GM19043 (cell line): ENCODE results near the gene DDRGK1.
"Not testable (repeated sequence)": the region's sequence is repeated elsewhere in the genome, so short reads cannot be mapped to it uniquely, and the experiment has no call there.

Experiments used
- ATAC-seq: cut with Tn5 transposase; IDR thresholded peaks from one replicate; pipeline ENCODE4 v1.9.1; 2021; ENCODE audit warnings: low read depth; ENCODE audit not compliant: unreplicated experiment

The DDRGK1 gene

GRCh38 chr20:3189561-3190131 lies 14.8 kb downstream of the DDRGK1 start:
- no peak for ATAC-seq

- ATAC-seq: no peak
These were observed 15.6 kb downstream of the DDRGK1 start for GRCh38 chr20:3188823-3189413.

DNA sequence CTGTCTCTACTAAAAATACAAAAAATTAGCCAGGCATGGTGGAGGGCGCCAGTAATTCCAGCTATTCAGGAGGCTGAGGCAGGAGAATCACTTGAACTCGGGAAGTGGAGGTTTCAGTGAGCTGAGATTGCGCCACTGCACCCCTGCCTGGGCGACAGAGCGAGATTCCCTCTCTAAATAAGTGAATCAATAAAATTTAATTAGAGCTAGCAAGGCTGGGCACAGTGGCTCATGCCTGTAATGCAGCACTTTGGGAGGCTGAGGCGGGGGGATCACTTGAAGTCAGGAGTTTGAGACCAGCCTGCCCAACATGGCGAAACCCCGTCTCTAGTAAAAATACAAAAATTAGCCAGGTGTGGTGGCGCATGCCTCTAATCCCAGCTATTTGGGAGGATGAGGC lies 16.6 kb downstream of the DDRGK1 start:
- not testable (repeated sequence) for ATAC-seq

DNA sequence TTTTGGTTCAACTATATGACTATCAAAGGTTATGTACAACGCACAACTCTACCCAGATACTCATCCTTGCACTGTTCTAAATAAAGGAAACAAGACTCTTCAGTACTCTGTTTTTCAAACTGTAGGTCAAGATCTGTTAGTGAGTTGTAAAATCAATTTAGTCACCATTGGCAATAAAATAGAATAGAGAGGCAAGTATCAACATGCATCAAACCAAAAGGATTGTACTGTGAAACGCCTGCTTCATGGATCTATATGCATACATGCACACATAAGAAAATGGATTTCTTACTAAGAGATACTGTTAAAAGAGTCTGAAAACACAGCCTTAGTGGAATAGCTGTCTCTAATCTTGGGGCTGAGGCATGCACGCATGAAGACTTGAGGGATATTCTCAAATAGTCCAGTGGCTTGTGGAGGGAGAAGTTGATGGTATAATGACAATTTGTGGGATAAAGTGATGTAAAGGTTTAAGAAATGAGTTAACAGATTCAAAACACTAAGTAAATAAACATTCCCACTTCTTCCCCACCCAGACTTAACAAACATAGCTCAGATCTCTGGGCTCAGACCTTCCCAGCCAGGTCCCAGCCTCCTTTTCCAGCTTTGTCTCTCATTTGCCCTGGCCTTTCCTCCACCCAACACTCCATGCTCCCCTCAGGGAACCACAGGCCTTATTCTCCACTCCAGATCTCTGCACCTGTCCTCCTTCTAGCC lies 20.4 kb downstream of the DDRGK1 start:
- no peak for ATAC-seq

- ATAC-seq: not testable (repeated sequence)
These were observed 22.1 kb downstream of the DDRGK1 start for GRCh38 chr20:3182429-3182828.

- ATAC-seq: no peak
These were observed 23.2 kb downstream of the DDRGK1 start for GRCh38 chr20:3181270-3181669.

- ATAC-seq: no peak
These were observed 24.2 kb downstream of the DDRGK1 start for GRCh38 chr20:3180319-3180718.

DNA sequence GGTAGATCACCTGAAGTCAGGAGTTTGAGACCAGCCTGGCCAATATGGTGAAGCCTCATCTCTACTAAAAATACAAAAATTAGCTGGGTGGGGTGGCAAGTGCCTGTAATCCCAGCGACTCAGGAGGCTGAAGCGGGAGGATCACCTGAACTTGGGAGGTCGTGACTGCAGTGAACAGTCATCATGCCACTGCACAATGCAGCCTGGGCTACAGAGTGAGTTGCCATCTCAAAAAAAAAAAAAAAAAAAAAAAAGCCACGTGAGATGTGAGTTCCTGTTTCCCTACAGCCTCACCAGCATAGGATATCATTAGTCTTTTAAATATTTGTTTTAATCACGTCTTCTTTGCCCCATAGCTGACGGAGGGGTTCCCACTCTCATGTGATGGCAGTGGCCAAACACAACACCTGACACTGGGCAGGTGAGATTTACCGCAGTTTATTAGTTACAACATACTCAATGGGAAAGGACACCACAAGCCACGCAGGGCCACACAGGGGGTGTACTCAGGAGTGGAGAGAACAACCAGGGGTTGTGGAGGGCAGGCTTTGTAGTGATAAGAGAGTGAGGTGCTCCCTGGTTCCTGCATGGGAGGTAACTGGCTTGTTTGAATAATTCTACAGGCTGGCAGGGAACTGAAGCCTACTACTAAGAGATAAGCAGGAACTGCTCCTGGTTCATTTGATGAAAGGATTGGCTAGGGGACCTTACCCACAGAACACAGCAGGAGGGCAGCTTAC lies 26.6 kb downstream of the DDRGK1 start:
- ATAC-seq: no peak

- ATAC-seq: no peak
These were observed 29.2 kb downstream of the DDRGK1 start for GRCh38 chr20:3175270-3175669.

DNA sequence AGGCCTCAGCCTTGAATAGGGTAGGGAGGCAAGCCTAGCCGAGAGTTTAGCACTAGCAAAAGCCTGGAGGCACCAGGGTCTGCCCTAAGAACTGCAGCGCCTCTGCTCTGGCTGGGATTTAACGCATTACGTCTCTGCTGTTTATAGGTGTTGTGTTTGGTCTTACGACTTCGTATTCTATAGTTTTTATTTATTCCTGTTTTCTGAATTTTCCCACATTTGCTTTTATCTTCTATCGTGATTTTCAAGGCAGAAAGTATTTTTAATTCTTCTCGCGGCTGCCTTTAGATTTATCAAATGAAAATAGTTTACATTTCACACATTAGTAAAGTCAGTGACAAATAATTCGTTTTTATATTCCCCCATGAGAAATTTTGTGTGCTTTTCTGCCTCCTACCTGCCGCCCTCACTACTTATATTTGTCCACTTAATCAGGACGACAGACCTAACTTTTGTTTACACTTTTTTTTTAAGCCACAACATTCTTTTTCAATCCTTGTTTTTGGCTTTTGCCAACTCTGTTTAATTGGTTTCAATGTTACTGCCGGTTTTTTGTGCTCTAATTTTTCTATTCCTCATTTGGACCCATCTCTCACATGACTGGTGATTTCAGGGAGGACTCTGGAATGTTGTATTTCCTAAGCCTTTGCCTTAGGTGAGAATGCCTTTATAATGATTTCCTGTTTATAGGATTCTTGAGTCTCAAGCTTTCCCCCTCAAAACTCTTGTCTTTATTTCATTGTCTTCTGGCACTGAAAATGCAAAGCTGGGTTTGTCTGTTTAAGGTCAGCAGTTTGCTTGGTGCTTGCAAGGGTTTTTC lies 29.8 kb downstream of the DDRGK1 start:
- ATAC-seq: no peak

GRCh38 chr20:3173610-3174441 lies 30.7 kb downstream of the DDRGK1 start:
- ATAC-seq: peak; percentile 80

DNA sequence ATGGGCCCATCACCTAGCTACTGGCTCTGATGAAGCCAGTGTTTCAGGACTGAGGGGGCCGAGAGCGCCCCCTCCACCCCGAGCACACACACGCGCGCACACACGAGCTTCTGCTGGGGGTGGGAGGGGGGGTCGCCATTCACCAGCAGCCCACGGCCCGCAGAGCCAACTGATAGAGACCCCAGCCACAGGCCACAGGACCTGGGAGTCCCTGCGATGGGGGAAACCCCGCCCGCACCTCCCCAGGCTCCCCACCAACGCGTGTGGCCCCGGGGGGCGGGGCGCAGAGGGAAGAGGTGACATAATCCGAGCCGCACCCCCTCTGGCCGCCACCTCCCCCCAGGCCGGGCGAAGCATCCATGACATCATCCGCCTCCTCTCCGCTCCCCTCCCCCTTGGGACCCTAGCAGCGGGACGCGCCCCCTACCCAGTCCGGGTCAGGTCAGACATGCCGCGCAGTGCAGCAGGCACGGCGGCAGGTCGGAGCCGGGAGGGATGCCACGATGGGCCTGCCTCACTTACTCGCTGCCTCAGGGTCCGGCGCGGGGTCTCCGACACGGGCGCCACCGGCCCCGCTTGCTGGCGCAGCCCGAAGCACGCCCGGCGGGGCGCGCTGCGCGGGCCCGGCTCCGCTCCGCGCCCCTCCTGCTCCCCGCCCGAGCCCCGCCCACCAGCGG lies 31.4 kb downstream of the DDRGK1 start, which contains the start of gene LZTS3:
Gene LZTS3, minus strand, starts transcription at position 617 of the 677 bp plus-strand sequence. CDS start 6,386 bp downstream, outside the sequence.
- ATAC-seq: peak; percentile 32

- no peak for ATAC-seq
These were observed 32.2 kb downstream of the DDRGK1 start for GRCh38 chr20:3172126-3172932.

GRCh38 chr20:3171391-3172125 lies 32.9 kb downstream of the DDRGK1 start:
- no peak for ATAC-seq

GRCh38 chr20:3168829-3169590 lies 35.5 kb downstream of the DDRGK1 start:
- no peak for ATAC-seq

- no peak for ATAC-seq
These were observed 36.2 kb downstream of the DDRGK1 start for GRCh38 chr20:3168079-3168828.
